H9 (cell line): Measurements from ENCODE around the gene ARHGAP26. TPM values are rescaled to one million over a fixed set of nuclear protein-coding genes. Genes with fewer than 3 reads are reported as not detected.

Experiments used
- DNase-seq: peaks from one replicate; pipeline ENCODE4 v3.0.0-alpha.2; 2017
- H2AFZ ChIP-seq: one replicate; pipeline ENCODE4 v1.6.1; 2013; ENCODE audit warnings: mild to moderate bottlenecking, low read length, control low read depth, moderate library complexity
- H2AK5ac ChIP-seq: 2 replicates; pipeline ENCODE4 v1.6.1; 2013; ENCODE audit warnings: low read length, control low read depth, mixed read lengths; ENCODE audit not compliant: insufficient read length
- H2BK120ac ChIP-seq: one replicate; pipeline ENCODE4 v1.6.1; 2013; ENCODE audit warnings: low read depth, mild to moderate bottlenecking, low read length, control low read depth, inconsistent platforms; ENCODE audit not compliant: poor library complexity, severe bottlenecking
- H2BK12ac ChIP-seq: 2 replicates; pipeline ENCODE4 v1.6.1; 2013; ENCODE audit warnings: low read length, control low read depth, mixed read lengths, low read depth; ENCODE audit not compliant: insufficient read length
- H2BK15ac ChIP-seq: 2 replicates; pipeline ENCODE4 v1.6.1; 2013; ENCODE audit warnings: low read depth, low read length, control low read depth
- H2BK20ac ChIP-seq: one replicate; pipeline ENCODE4 v1.6.1; 2013; ENCODE audit warnings: low read depth, mild to moderate bottlenecking, low read length, control low read depth, inconsistent platforms; ENCODE audit not compliant: poor library complexity, severe bottlenecking
- H2BK5ac ChIP-seq: 2 replicates; pipeline ENCODE4 v1.6.1; 2013; ENCODE audit warnings: low read length, control low read depth, mixed read lengths; ENCODE audit not compliant: insufficient read length
- H3K14ac ChIP-seq: 2 replicates; pipeline ENCODE4 v1.6.1; 2013; ENCODE audit warnings: low read length, control low read depth; ENCODE audit not compliant: insufficient read depth
- H3K18ac ChIP-seq: 2 replicates; pipeline ENCODE4 v1.6.1; 2013; ENCODE audit warnings: low read depth, mild to moderate bottlenecking, mixed read lengths, low read length, control low read depth; ENCODE audit not compliant: insufficient read length
- H3K23ac ChIP-seq: 2 replicates; pipeline ENCODE4 v1.6.1; 2013; ENCODE audit warnings: low read length, control low read depth, mixed read lengths, low read depth; ENCODE audit not compliant: insufficient read length
- H3K23me2 ChIP-seq: 2 replicates; pipeline ENCODE4 v1.6.1; 2013; ENCODE audit warnings: low read depth, mild to moderate bottlenecking, mixed read lengths, low read length, control low read depth; ENCODE audit not compliant: insufficient read length, poor library complexity, severe bottlenecking
- H3K27ac ChIP-seq: 2 replicates; pipeline ENCODE4 v1.5.1; 2013; ENCODE audit warnings: low read length, control low read depth, mixed read lengths, low read depth; ENCODE audit not compliant: insufficient read length
- H3K27me3 ChIP-seq: 2 replicates; pipeline ENCODE4 v1.6.1; 2013; ENCODE audit warnings: low read length, control low read depth, inconsistent platforms; ENCODE audit not compliant: insufficient read depth
- H3K4ac ChIP-seq: 2 replicates; pipeline ENCODE4 v1.6.1; 2013; ENCODE audit warnings: low read depth, mild to moderate bottlenecking, control low read depth, inconsistent platforms, low read length, moderate library complexity
- H3K4me1 ChIP-seq: 2 replicates; pipeline ENCODE4 v1.6.1; 2013; ENCODE audit warnings: low read length, control low read depth, inconsistent platforms; ENCODE audit not compliant: insufficient read depth
- H3K4me2 ChIP-seq: 2 replicates; pipeline ENCODE4 v1.6.1; 2013; ENCODE audit warnings: low read length, control low read depth, mixed read lengths; ENCODE audit not compliant: insufficient read length, insufficient read depth
- H3K56ac ChIP-seq: 2 replicates; pipeline ENCODE4 v1.6.1; 2013; ENCODE audit warnings: low read depth, mild to moderate bottlenecking, mixed read lengths, low read length, control low read depth; ENCODE audit not compliant: insufficient read length
- H3K79me1 ChIP-seq: 2 replicates; pipeline ENCODE4 v1.6.1; 2013; ENCODE audit warnings: low read depth, mild to moderate bottlenecking, moderate library complexity, low read length, control low read depth, inconsistent platforms; ENCODE audit not compliant: insufficient read depth, poor library complexity, severe bottlenecking
- H3K79me2 ChIP-seq: 2 replicates; pipeline ENCODE4 v1.6.1; 2013; ENCODE audit warnings: low read length, control low read depth, inconsistent platforms; ENCODE audit not compliant: insufficient read depth
- H3K9ac ChIP-seq: 2 replicates; pipeline ENCODE4 v1.6.1; 2013; ENCODE audit warnings: low read length, control low read depth, mixed read lengths; ENCODE audit not compliant: insufficient read length; ENCODE audit errors: extremely low read depth
- H3K9me3 ChIP-seq: one replicate; pipeline ENCODE4 v1.6.1; 2013; ENCODE audit warnings: low read depth, low read length, inconsistent platforms; ENCODE audit not compliant: control insufficient read depth
- H3T11ph ChIP-seq: one replicate; pipeline ENCODE4 v1.6.1; 2013; ENCODE audit warnings: mild to moderate bottlenecking, low read length, control low read depth, inconsistent platforms
- H4K20me1 ChIP-seq: one replicate; pipeline ENCODE4 v1.6.1; 2013; ENCODE audit not compliant: control insufficient read depth, insufficient read length, insufficient read depth
- H4K5ac ChIP-seq: 2 replicates; pipeline ENCODE4 v1.6.1; 2013; ENCODE audit warnings: low read depth, mild to moderate bottlenecking, mixed read lengths, low read length, control low read depth; ENCODE audit not compliant: insufficient read length
- H4K8ac ChIP-seq: replicated peaks from 2 replicates; pipeline ENCODE4 v1.6.1; 2013; ENCODE audit warnings: low read length, control low read depth, mixed read lengths, low read depth; ENCODE audit not compliant: insufficient read length
- H4K91ac ChIP-seq: 2 replicates; pipeline ENCODE4 v1.6.1; 2013; ENCODE audit warnings: low read depth, mild to moderate bottlenecking, moderate library complexity, mixed read lengths, low read length, control low read depth; ENCODE audit not compliant: insufficient read length
- H3K27ac Mint-ChIP-seq, 3 experiments: 2 replicates in 2 of 3; 3 replicates in 1 of 3; pipeline ENCODE4 v1.8.0; 2020 to 2021; ENCODE audit warnings: mixed read lengths in 3 of 3, mild to moderate bottlenecking in 1 of 3, moderate library complexity in 1 of 3
- H3K27me3 Mint-ChIP-seq: 2 replicates; pipeline ENCODE4 v1.8.0; 2021; ENCODE audit warnings: low read depth, mild to moderate bottlenecking, moderate library complexity, mixed read lengths
- H3K36me3 Mint-ChIP-seq, 3 experiments: 2 replicates in 2 of 3; 3 replicates in 1 of 3; pipeline ENCODE4 v1.8.0; 2020 to 2021; ENCODE audit warnings: low read depth in 3 of 3, mixed read lengths in 3 of 3; ENCODE audit not compliant: insufficient read depth in 1 of 3
- H3K4me1 Mint-ChIP-seq, 2 experiments: 2 replicates each; pipeline ENCODE4 v1.8.0; 2020; ENCODE audit warnings: mixed read lengths in 2 of 2
- H3K4me3 Mint-ChIP-seq, 2 experiments: 2 replicates in 1 of 2; 3 replicates in 1 of 2; pipeline ENCODE4 v1.8.0; 2020 to 2021; ENCODE audit warnings: mild to moderate bottlenecking in 2 of 2, mixed read lengths in 2 of 2, moderate library complexity in 1 of 2
- H3K9me3 Mint-ChIP-seq, 2 experiments: 2 replicates in 1 of 2; 3 replicates in 1 of 2; pipeline ENCODE4 v1.8.0; 2020; ENCODE audit warnings: mild to moderate bottlenecking in 2 of 2, mixed read lengths in 2 of 2, moderate library complexity in 1 of 2
- CTCF ChIP-seq: fragments of 200-600 bp; sonication (generic); conservative IDR thresholded peaks from 3 replicates; pipeline ENCODE4 v1.8.0; 2021; ENCODE audit warnings: antibody characterized with exemption, mild to moderate bottlenecking
- WGBS: extraction: QIAGEN DNeasy Blood & Tissue Kit; methylation state at CpG from one replicate; pipeline ENCODE4 v1.1.7; 2013; ENCODE audit warnings: missing lambda C conversion rate, low lambda C conversion rate, mixed read lengths; ENCODE audit not compliant: insufficient read length; ENCODE audit errors: extremely low coverage; 5-methylcytosine and 5-hydroxymethylcytosine counted together
- total RNA-seq: library from RNA; stranded (reverse); gene quantifications from 2 replicates; pipeline ENCODE4 v1.2.1, GENCODE V29; 2021

Gene ARHGAP26
- total RNA-seq, 1 experiment from 2014 or later: 13.8 TPM

- no peak overlapping the region for H4K8ac ChIP-seq
- no CpG with 5 or more reads among the region's 1 CpG for WGBS
- H2BK5ac ChIP-seq: no peak overlapping the region
- Mint-ChIP-seq H3K27ac (peak overlapping the region in 1 of 3 experiments; percentile 53; a peak in 3 of 7 replicates), H3K9me3 (no peaks in the 10 kb centered on the region), H3K36me3 (peaks cover 0 to 5% (median 0%) of the 10 kb centered on the region in 3 experiments; a peak in 5 of 7 replicates), H3K4me1 (peaks cover 38 to 41% of the 10 kb centered on the region in 2 experiments), H3K27me3 (no peaks in the 10 kb centered on the region), H3K4me3 (no peak overlapping the region)
- no peak overlapping the region for H3K27ac ChIP-seq
- no peak overlapping the region for H2AFZ ChIP-seq
- H4K5ac ChIP-seq: no peak overlapping the region
- no peak overlapping the region for H2BK12ac ChIP-seq
- no peaks in the 10 kb centered on the region for H3K23me2 ChIP-seq
- no peak overlapping the region for H2AK5ac ChIP-seq
- H3K79me2 ChIP-seq: no peaks in the 10 kb centered on the region
- no peak for DNase-seq
- H4K91ac ChIP-seq: no peak overlapping the region
- H3K56ac ChIP-seq: no peak overlapping the region
- no peak for TF ChIP-seq CTCF
- H3K14ac ChIP-seq: no peak overlapping the region
- H3K23ac ChIP-seq: no peak overlapping the region
- H3K18ac ChIP-seq: no peak overlapping the region
- no peaks in the 10 kb centered on the region for H3K27me3 ChIP-seq
- no peak overlapping the region for H2BK20ac ChIP-seq
- no peaks in the 10 kb centered on the region for H4K20me1 ChIP-seq
- H3T11ph ChIP-seq: no peak overlapping the region
- no peak overlapping the region for H3K4me2 ChIP-seq
- H3K4me1 ChIP-seq: peaks cover 3% of the 10 kb centered on the region; the same call in 1 of the 2 replicates
- no peaks in the 10 kb centered on the region for H3K9me3 ChIP-seq
- no peak overlapping the region for H2BK120ac ChIP-seq
- H3K9ac ChIP-seq: no peak overlapping the region
- H3K79me1 ChIP-seq: no peaks in the 10 kb centered on the region
- H3K4ac ChIP-seq: no peak overlapping the region
- no peak overlapping the region for H2BK15ac ChIP-seq
These were observed 442.1 kb downstream of the ARHGAP26 start for GRCh38 chr5:143212261-143212660.
